ENCODE data around the gene THAP3.

GRCh38 chr1:6578624-6579373 is 45.9 kb upstream of the THAP3 start:
- TF ChIP-seq CTCF (IDR thresholded peaks at IDR 0.05; ENCODE audit: poor library complexity, severe bottlenecking) (no peak), POLR2AphosphoS5 (IDR thresholded peaks at IDR 0.05) (no peak), RAD21 (conservative IDR thresholded peaks at IDR 0.05) (no peak), REST (IDR thresholded peaks at IDR 0.05; ENCODE audit: borderline replicate concordance) (no peak), EP300 (conservative IDR thresholded peaks at IDR 0.05; ENCODE audit: poor library complexity, severe bottlenecking) (no peak), EZH2 (IDR thresholded peaks at IDR 0.05; ENCODE audit: borderline replicate concordance, insufficient read depth, low read length, poor library complexity, severe bottlenecking) (no peak)
